Breast epithelium (tissue), 4 donors: ENCODE measurements around the gene CCNF. TPM values are rescaled to one million over a fixed set of nuclear protein-coding genes. Genes with fewer than 3 reads are reported as not detected.

Source experiments
- DNase-seq, 2 donors: peaks; one replicate each; pipeline ENCODE4 v3.0.0-alpha.2; 2019; ENCODE audit warnings: low spot score in 2 of 2
- H3K27ac ChIP-seq, 2 donors: fragments of 200-600 bp; sonication (generic) in 1 of 2; one replicate each; pipeline ENCODE4 v1.5.1; 2016 to 2019; ENCODE audit warnings: mild to moderate bottlenecking in 1 of 2
- H3K27me3 ChIP-seq, 2 donors: fragments of 200-600 bp; sonication (generic) in 1 of 2; one replicate each; pipeline versions ENCODE4 v1.5.1 to v1.6.0; 2017 to 2019; ENCODE audit warnings: control low read depth in 1 of 2, mild to moderate bottlenecking in 1 of 2
- H3K36me3 ChIP-seq: fragments of 200-600 bp; one replicate; pipeline ENCODE4 v1.5.1; 2019
- H3K4me1 ChIP-seq, 2 donors: fragments of 200-600 bp; sonication (generic); one replicate each; pipeline ENCODE4 v1.5.1; 2016 to 2019; ENCODE audit warnings: control low read depth in 1 of 2
- H3K4me3 ChIP-seq, 3 donors: fragments of 200-600 bp; sonication (generic); 1 replicate in 2 of 3; 2 replicates in 1 of 3; pipeline ENCODE4 v1.5.1; 2016 to 2019; ENCODE audit warnings: mild to moderate bottlenecking in 3 of 3, moderate library complexity in 2 of 3
- H3K9me3 ChIP-seq, 2 donors: fragments of 200-600 bp; sonication (generic) in 1 of 2; one replicate each; pipeline ENCODE4 v1.5.1; 2016 to 2019; ENCODE audit warnings: control low read depth in 1 of 2
- CTCF ChIP-seq, 3 donors: fragments of 450-650 bp; IDR thresholded peaks; one replicate each; pipeline ENCODE4 v1.5.1; 2016 to 2017; ENCODE audit warnings: antibody characterized with exemption in 3 of 3, mild to moderate bottlenecking in 3 of 3, moderate library complexity in 3 of 3
- POLR2A ChIP-seq: fragments of 450-650 bp; IDR thresholded peaks from one replicate; pipeline ENCODE4 v1.6.1; 2016; ENCODE audit warnings: antibody characterized with exemption, mild to moderate bottlenecking, moderate library complexity
- POLR2AphosphoS5 ChIP-seq, 3 donors: sonication (generic); formaldehyde crosslinking; IDR thresholded peaks; one replicate each; pipeline ENCODE4 v1.6.1; 2017; ENCODE audit warnings: antibody characterized with exemption in 3 of 3
- intact Hi-C: fragments of 100-400 bp; cut with DNase I; formaldehyde crosslinking; loops from one replicate; pipeline ENCODE4 v1.15.1; 2023; ENCODE audit warnings: low total_unique reads
- total RNA-seq, 3 donors: library from RNA; depleted of rRNA; stranded (reverse); fragments of >200 nt; gene quantifications; one replicate each; pipeline ENCODE4 v1.1.0, GENCODE V29; 2016

The CCNF gene
- total RNA-seq, 3 donors from 2014 or later, result 1.6 to 2.9 (median 2.7) TPM

GRCh38 chr16:2499890-2500429, 70.7 kb downstream of the CCNF start:
- Histone ChIP-seq H3K36me3 (no peaks in the 10 kb centered on the region), H3K4me3 (no peak overlapping the region), H3K27me3 (no peaks in the 10 kb centered on the region), H3K4me1 (peaks cover 16 to 28% of the 10 kb centered on the region in 2 donors), H3K27ac (peak overlapping the region; percentile 52 to 77), H3K9me3 (no peaks in the 10 kb centered on the region)
- no peak for TF ChIP-seq CTCF (IDR thresholded peaks at IDR 0.05)
- no peak for TF ChIP-seq POLR2A
- no peak for TF ChIP-seq POLR2AphosphoS5 (IDR thresholded peaks at IDR 0.05)
- no peak for DNase-seq
- intact Hi-C loops, result no loop called here

- H3K27ac ChIP-seq, result peak overlapping the region; percentile 52 to 77
- no peaks in the 10 kb centered on the region for H3K36me3 ChIP-seq
- TF ChIP-seq POLR2AphosphoS5 (IDR thresholded peaks at IDR 0.05) (no peak), CTCF (IDR thresholded peaks at IDR 0.05) (no peak), POLR2A (no peak)
- H3K4me1 ChIP-seq, result peaks cover 16 to 28% of the 10 kb centered on the region in 2 donors
- intact Hi-C loops, result no loop called here
- no peaks in the 10 kb centered on the region for H3K27me3 ChIP-seq
- DNase-seq, result no peak
- H3K4me3 ChIP-seq, result no peak overlapping the region
- H3K9me3 ChIP-seq, result no peaks in the 10 kb centered on the region
Observed at GRCh38 chr16:2500430-2500917, 71.2 kb downstream of the CCNF start.

- TF ChIP-seq CTCF (IDR thresholded peaks at IDR 0.05) (peak; percentile 90 to 97 (median 96)), POLR2A (no peak), POLR2AphosphoS5 (IDR thresholded peaks at IDR 0.05) (peak in 2 of 3 donors; percentile 33 to 78)
- intact Hi-C loops, result no loop called here
- Histone ChIP-seq H3K4me1 (peaks cover 16 to 28% of the 10 kb centered on the region in 2 donors), H3K4me3 (peak overlapping the region; percentile 26 to 50 (median 37)), H3K36me3 (no peaks in the 10 kb centered on the region), H3K27ac (peak overlapping the region in 1 of 2 donors; percentile 1), H3K9me3 (no peaks in the 10 kb centered on the region), H3K27me3 (no peaks in the 10 kb centered on the region)
- DNase-seq, result peak; percentile 69 to 85
Observed at GRCh38 chr16:2500918-2501750, 71.9 kb downstream of the CCNF start.

GRCh38 chr16:2501946-2502895, 73.0 kb downstream of the CCNF start:
- peaks cover 14 to 22% of the 10 kb centered on the region in 2 donors for H3K4me1 ChIP-seq
- no peak overlapping the region for H3K4me3 ChIP-seq
- H3K27ac ChIP-seq, result peak overlapping the region in 1 of 2 donors; percentile 32
- intact Hi-C loops, result no loop called here
- H3K36me3 ChIP-seq, result no peaks in the 10 kb centered on the region
- no peaks in the 10 kb centered on the region for H3K27me3 ChIP-seq
- H3K9me3 ChIP-seq, result no peaks in the 10 kb centered on the region
- no peak for TF ChIP-seq POLR2AphosphoS5 (IDR thresholded peaks at IDR 0.05)
- no peak for TF ChIP-seq POLR2A
- no peak for TF ChIP-seq CTCF (IDR thresholded peaks at IDR 0.05)
- no peak for DNase-seq
